Heart left ventricle (tissue), 13 donors: ENCODE results near the gene IL20RA.

ENCODE experiments used
- POLR2A ChIP-seq, 2 donors: fragments of 450-650 bp; IDR thresholded peaks; one replicate each; pipeline ENCODE4 v1.6.1; 2017; ENCODE audit warnings: antibody characterized with exemption in 2 of 2, mild to moderate bottlenecking in 2 of 2, moderate library complexity in 2 of 2
- TF ChIP-seq, protein P1 (sequence below), 12 donors: fragments of 200-600 bp; sonication (generic) in 4 of 12; IDR thresholded peaks; one replicate each; pipeline versions ENCODE4 v1.5.0 to v1.8.0; 2018 to 2022; ENCODE audit warnings: antibody characterized with exemption in 12 of 12, mild to moderate bottlenecking in 5 of 12
- donor health status: ischemic (EF 13 %, LVEDD 7.1; RV severe dilation, severe dysfunction).
- donor health status: DM: no; HTN: yes; CAD: no.
- donor health status: DM: no; HTN: no; CAD: no.
- donor health status: ischemic (EF 25% LVEDD 6.9; RV normal size, moderate dysfunction).
- donor health status: ischemic (EF 25% LVEDD 5.7; RV mildly dilated, moderate dysfunction).
- donor health status: ischemic (EF 35%, LVEDD 5.7; RV mildly dilated, moderate dysfunction).
- donor health status: nonischemic (EF 11% LVEDD 7.7; RV severe dilation, severe dysfunction).
- donor health status: DM: yes; HTN: yes; CAD: no.
- donor health status: PGD.
- donor health status: ischemic (EF 29% LVEDD 5.4; RV normal size, mild dysfunction).
- donor health status: nonischemic (EF 23%, LVEDD 6.1; RV moderate dilation, normal function).

DNA sequence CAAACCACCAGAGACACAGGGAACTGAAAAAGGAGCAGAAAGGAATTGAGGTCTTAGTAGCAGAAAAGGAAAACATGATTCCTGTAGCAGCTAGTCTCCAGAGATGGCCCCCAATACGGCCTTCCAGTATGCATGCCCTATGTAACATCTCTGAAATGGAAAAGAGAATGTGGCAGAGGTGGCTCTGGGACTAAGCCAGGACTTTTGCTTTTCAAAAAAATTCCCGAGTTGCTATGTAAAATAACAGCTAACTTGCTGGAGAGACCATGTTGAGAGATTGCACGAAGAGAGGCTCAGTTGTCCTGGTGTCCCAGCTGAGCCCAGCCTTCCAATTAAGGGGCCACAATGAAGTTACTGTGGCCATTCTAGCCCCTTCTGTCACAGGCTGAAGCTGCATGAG is 27.7 kb downstream of the IL20RA start:
- TF ChIP-seq POLR2A (IDR thresholded peaks at IDR 0.05), result no peak
- TF ChIP-seq, protein P1, sequence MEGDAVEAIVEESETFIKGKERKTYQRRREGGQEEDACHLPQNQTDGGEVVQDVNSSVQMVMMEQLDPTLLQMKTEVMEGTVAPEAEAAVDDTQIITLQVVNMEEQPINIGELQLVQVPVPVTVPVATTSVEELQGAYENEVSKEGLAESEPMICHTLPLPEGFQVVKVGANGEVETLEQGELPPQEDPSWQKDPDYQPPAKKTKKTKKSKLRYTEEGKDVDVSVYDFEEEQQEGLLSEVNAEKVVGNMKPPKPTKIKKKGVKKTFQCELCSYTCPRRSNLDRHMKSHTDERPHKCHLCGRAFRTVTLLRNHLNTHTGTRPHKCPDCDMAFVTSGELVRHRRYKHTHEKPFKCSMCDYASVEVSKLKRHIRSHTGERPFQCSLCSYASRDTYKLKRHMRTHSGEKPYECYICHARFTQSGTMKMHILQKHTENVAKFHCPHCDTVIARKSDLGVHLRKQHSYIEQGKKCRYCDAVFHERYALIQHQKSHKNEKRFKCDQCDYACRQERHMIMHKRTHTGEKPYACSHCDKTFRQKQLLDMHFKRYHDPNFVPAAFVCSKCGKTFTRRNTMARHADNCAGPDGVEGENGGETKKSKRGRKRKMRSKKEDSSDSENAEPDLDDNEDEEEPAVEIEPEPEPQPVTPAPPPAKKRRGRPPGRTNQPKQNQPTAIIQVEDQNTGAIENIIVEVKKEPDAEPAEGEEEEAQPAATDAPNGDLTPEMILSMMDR (IDR thresholded peaks at IDR 0.05), result no peak
